Bronchial epithelial cell (primary cell): Measurements from ENCODE around the gene FRMD3. TPM values are rescaled to one million over a fixed set of nuclear protein-coding genes. Genes with fewer than 3 reads are reported as not detected.

Experiments used
- DNase-seq: peaks from one replicate; pipeline ENCODE4 v3.0.0-alpha.2; 2010; ENCODE audit warnings: low read depth
- FAIRE-seq: peaks from 2 replicates; lab custom pipeline; 2011; peaks lifted over from hg19 to GRCh38; lab: Jason Lieb, UNC
- H3K27me3 ChIP-seq: 2 replicates; pipeline ENCODE4 v1.5.1; 2011; ENCODE audit warnings: low read length; ENCODE audit not compliant: control insufficient read depth, insufficient read depth
- H3K36me3 ChIP-seq: 2 replicates; pipeline ENCODE4 v1.5.1; 2011; ENCODE audit warnings: low read length; ENCODE audit not compliant: control insufficient read depth, insufficient read depth
- H3K4me3 ChIP-seq: 2 replicates; pipeline ENCODE4 v1.5.1; 2011; ENCODE audit warnings: mild to moderate bottlenecking, low read depth, low read length, control low read depth
- total RNA-seq: library from RNA; depleted of rRNA; stranded (reverse); fragments of >200 nt; gene quantifications from 2 replicates; pipeline ENCODE4 v1.2.1, GENCODE V29; 2014
- TF ChIP-seq, protein P1 (sequence below): IDR thresholded peaks from 2 replicates; pipeline ENCODE4 v1.5.1; 2011; ENCODE audit warnings: mild to moderate bottlenecking, moderate library complexity, low read length, control low read depth, inconsistent platforms; ENCODE audit not compliant: insufficient read depth, severe bottlenecking

Gene FRMD3
- total RNA-seq, 1 donor from 2014 or later, result under 0.01 TPM

DNA sequence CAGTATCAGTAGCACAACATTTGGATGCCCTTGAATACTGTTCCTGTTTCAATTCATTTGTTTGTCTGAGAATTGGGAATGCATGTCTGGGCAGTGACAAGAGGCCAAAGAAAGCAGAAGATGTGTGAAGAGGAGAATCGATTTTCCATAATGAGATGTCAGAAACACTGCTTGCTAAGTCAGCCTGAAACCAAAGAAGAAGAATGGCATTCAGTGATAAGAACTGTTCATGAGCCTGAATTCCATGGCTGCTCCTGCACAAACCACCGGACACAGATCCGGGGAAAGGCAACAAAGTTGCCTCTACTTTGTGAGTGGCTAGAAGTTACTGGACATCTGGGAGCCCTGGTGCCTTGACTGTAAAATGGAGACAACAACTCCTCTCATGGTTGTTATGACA is 268.1 kb downstream of the FRMD3 start:
- no peaks in the 10 kb centered on the region for H3K27me3 ChIP-seq
- no peaks in the 10 kb centered on the region for H3K36me3 ChIP-seq
- FAIRE-seq (no peak), DNase-seq (no peak)
- TF ChIP-seq, protein P1, sequence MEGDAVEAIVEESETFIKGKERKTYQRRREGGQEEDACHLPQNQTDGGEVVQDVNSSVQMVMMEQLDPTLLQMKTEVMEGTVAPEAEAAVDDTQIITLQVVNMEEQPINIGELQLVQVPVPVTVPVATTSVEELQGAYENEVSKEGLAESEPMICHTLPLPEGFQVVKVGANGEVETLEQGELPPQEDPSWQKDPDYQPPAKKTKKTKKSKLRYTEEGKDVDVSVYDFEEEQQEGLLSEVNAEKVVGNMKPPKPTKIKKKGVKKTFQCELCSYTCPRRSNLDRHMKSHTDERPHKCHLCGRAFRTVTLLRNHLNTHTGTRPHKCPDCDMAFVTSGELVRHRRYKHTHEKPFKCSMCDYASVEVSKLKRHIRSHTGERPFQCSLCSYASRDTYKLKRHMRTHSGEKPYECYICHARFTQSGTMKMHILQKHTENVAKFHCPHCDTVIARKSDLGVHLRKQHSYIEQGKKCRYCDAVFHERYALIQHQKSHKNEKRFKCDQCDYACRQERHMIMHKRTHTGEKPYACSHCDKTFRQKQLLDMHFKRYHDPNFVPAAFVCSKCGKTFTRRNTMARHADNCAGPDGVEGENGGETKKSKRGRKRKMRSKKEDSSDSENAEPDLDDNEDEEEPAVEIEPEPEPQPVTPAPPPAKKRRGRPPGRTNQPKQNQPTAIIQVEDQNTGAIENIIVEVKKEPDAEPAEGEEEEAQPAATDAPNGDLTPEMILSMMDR, result no peak
- no peak overlapping the region for H3K4me3 ChIP-seq

DNA sequence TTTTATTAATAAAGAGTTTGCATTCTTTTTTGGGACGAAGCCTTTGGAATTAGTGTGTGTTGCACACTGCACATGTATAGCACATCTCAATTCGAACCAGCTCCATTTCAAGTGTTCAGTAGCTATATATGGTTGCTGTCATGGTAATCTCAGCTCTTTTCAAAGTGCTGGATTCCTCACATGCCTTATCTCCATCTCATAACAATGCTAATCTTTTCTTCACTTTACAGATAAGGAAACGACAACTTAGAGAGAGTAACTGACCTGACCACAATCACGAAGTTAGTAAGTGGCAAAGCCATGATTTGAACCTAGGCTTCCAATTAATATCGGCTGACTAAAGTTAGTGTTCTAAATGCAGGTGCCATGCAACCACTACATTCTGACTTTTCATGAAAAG is 270.5 kb downstream of the FRMD3 start:
- DNase-seq (no peak), FAIRE-seq (no peak)
- TF ChIP-seq, protein P1, result no peak
- H3K27me3 ChIP-seq, result no peaks in the 10 kb centered on the region
- no peak overlapping the region for H3K4me3 ChIP-seq
- H3K36me3 ChIP-seq, result no peaks in the 10 kb centered on the region

DNA sequence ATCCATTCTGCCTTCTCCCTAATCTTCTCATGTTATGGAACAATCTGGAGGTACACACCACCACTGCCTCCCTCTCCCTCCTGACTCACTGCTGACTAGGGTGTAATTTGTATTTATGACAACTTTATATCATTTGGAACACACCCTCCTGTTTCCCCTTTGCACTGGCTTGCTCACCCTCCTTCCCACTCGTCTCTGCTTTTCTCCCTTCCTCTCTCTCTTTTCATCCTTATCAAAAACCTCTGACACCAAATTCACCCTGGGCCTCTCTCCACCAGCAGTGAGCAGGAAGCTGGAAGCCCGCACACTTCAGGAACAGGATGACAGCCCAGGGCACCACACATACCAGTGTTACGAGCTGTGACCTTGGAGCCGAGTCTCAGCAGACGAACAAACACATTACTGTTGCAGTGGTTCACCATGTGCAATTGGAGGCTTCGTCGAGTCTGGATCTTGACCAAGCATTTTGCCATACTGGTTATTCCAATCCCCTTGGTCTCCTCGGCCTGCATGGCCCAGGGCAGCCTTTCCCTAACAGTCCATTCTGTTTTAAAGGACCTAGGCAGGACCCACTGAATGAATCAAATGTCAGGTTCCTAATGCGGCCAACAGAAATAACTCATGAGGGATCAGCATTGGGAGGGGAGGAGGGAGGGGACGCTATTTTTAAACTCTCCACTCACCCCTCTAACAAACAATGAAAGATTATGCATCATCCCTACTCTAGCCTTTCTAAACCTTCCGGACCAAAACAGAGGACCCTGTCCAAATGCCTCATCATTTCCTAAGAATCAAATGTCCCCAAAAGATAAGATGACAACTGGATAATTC is 271.3 kb downstream of the FRMD3 start:
- H3K27me3 ChIP-seq, result no peaks in the 10 kb centered on the region
- H3K36me3 ChIP-seq, result no peaks in the 10 kb centered on the region
- peak; percentile 22 for DNase-seq
- TF ChIP-seq, protein P1, result no peak
- H3K4me3 ChIP-seq, result no peak overlapping the region
- FAIRE-seq, result peak; percentile 76

DNA sequence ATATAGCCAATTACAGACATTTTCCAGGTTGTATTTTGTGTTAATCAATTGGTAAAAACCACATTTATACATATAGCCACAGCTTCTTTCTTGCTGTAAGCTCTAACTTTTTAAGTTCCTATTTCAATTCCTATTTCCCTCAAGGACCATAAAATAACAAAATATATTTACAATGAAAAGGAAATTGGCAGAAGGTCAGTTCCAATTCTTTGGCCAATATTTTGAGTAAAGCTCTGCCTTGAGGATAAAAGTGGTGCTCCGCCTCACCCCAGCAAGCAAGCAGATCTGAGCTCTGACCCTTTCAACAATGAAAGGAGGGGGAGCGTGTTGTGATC is 271.9 kb downstream of the FRMD3 start:
- Histone ChIP-seq H3K27me3 (no peaks in the 10 kb centered on the region), H3K4me3 (no peak overlapping the region), H3K36me3 (no peaks in the 10 kb centered on the region)
- TF ChIP-seq, protein P1, result no peak
- no peak for FAIRE-seq
- DNase-seq, result no peak

DNA sequence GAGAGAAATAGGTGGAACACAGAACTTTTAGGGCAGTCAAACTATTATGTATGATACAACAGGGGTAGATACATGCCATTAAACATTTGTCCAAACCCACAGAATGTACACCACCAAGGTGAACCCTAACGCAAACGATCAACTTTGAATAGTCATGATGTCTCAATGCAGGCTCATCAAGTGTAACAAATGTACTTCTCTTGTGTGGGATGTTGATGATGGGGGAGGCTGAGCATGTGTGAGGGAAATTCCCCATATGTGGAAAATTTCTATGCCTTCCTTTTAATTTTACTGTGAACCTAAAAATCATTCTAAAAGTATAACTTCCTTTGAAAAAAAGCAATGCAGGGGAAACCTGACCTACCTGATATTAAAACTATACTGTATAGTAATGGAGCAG is 273.9 kb downstream of the FRMD3 start:
- Histone ChIP-seq H3K4me3 (no peak overlapping the region), H3K36me3 (no peaks in the 10 kb centered on the region), H3K27me3 (no peaks in the 10 kb centered on the region)
- FAIRE-seq (no peak), DNase-seq (no peak)
- TF ChIP-seq, protein P1, result no peak

DNA sequence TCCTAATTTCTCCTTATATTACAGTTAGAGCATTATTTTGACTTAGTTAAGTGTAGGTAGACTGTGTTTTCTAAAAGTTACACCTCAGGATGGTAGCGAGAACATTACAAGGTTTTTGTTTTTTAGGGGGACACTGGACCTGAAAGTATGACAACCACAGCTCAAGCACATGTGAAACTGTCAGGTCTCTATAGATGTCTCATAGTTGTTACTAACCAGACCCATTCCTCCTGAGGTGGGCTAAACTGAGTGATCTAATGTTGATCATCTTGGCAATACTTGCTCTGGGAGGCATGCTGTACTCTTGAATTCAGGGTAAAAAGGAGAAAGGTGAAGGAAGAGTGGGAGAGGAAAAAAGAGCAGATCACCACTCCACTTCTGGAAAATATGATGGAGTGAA is 278.6 kb downstream of the FRMD3 start:
- H3K27me3 ChIP-seq, result no peaks in the 10 kb centered on the region
- DNase-seq, result no peak
- FAIRE-seq, result no peak
- no peaks in the 10 kb centered on the region for H3K36me3 ChIP-seq
- no peak overlapping the region for H3K4me3 ChIP-seq
- TF ChIP-seq, protein P1, result no peak
